Nasal cavity respiratory epithelium epithelial cell of viscerocranial mucosa (primary cell): Measurements from ENCODE around the gene NAPEPLD. TPM values are rescaled to one million over a fixed set of nuclear protein-coding genes. Genes with fewer than 3 reads are reported as not detected.

Experiments used
- total RNA-seq: library from RNA; depleted of rRNA; stranded (reverse); fragments of >200 nt; gene quantifications from 2 replicates; pipeline ENCODE4 v1.2.3, GENCODE V29; 2014

The NAPEPLD gene
- 2.7 and 10.4 TPM in 2 replicates for total RNA-seq

GRCh38 chr7:103148994-103149807, at the start of gene NAPEPLD:
Gene NAPEPLD (minus strand): TSS chr7:103149099. CDS start chr7:103128776, 20,323 bp downstream.

GRCh38 chr7:103074519-103075336, 74.2 kb downstream of the NAPEPLD start, which contains the start of the genes ARMC10 and FBXL13:
Gene ARMC10 (plus strand): TSS chr7:103075140. CDS start chr7:103075273, 133 bp downstream.
Gene FBXL13 (minus strand): TSS chr7:103074796.

Other genes starting within 250 kb of the NAPEPLD start
- gene LRRC17, start 236.1 kb downstream of the NAPEPLD start, total RNA-seq, result 0.28 and 0.68 TPM in 2 replicates
- 0.34 and 0.36 TPM in 2 replicates for gene FBXL13, start 74.3 kb downstream of the NAPEPLD start, total RNA-seq
- gene ARMC10, start 74.0 kb downstream of the NAPEPLD start, total RNA-seq, result 51.6 and 53.7 TPM in 2 replicates
- 34.9 and 42.9 TPM in 2 replicates for gene PMPCB, start 148.3 kb upstream of the NAPEPLD start, total RNA-seq
- gene DNAJC2, start 195.7 kb upstream of the NAPEPLD start, total RNA-seq, result 27.7 and 30.9 TPM in 2 replicates
- gene PSMC2, start 198.5 kb upstream of the NAPEPLD start, total RNA-seq, result 209 and 227 TPM in 2 replicates